GM12878 (cell line): ENCODE results near the gene LPAR3.

Experiments
- ATF7 ChIP-seq: fragments of 450-650 bp; IDR thresholded peaks from 2 replicates; pipeline ENCODE4 v1.6.1; 2016; ENCODE audit warnings: low read depth, mild to moderate bottlenecking
- BHLHE40 ChIP-seq, 2 experiments: fragments of 450-650 bp in 1 of 2; IDR thresholded peaks; 2 replicates each; pipeline ENCODE4 v1.6.1; 2011 to 2017; ENCODE audit warnings: low read depth in 2 of 2, borderline replicate concordance in 1 of 2, improper control_type of control experiment in 1 of 2, low read length in 1 of 2, mild to moderate bottlenecking in 1 of 2
- GABPA ChIP-seq: IDR thresholded peaks from 2 replicates; pipeline ENCODE4 v1.6.1; 2014; ENCODE audit warnings: antibody characterized with exemption, low read depth, mild to moderate bottlenecking, inconsistent platforms
- GATAD2B ChIP-seq: fragments of 450-650 bp; conservative IDR thresholded peaks from 2 replicates; pipeline ENCODE4 v1.6.1; 2017; ENCODE audit warnings: low read depth, mild to moderate bottlenecking, moderate library complexity
- MYC ChIP-seq: IDR thresholded peaks from 2 replicates; pipeline ENCODE4 v1.6.1; 2011; ENCODE audit warnings: mild to moderate bottlenecking, low read length, moderate library complexity, inconsistent platforms; ENCODE audit not compliant: insufficient read depth, insufficient replicate concordance, insufficient read length, severe bottlenecking
- SUZ12 ChIP-seq: fragments of 200-600 bp; sonication (generic); IDR thresholded peaks from one replicate; pipeline ENCODE4 v1.6.1; 2018; ENCODE audit warnings: antibody characterized with exemption, mild to moderate bottlenecking; ENCODE audit not compliant: unreplicated experiment
- TCF12 ChIP-seq: IDR thresholded peaks from 2 replicates; pipeline ENCODE4 v1.6.1; 2011; ENCODE audit warnings: low read depth, mild to moderate bottlenecking, low read length

- TF ChIP-seq MYC (no peak), BHLHE40 (IDR thresholded peaks at IDR 0.05; ENCODE audit: borderline replicate concordance in 1 of 2, low read depth in 2 of 2, low read length in 1 of 2) (no peak), ATF7 (no peak), GATAD2B (no peak), GABPA (no peak), TCF12 (no peak), SUZ12 (no peak)
These were observed 50.2 kb downstream of the LPAR3 start for GRCh38 chr1:84842748-84843231.
